MM.1S (cell line): ENCODE data around the gene LRRC63.

Source experiments
- CTCF ChIP-seq: fragments of 300-600 bp; sonication (generic); IDR thresholded peaks from 2 replicates; pipeline ENCODE4 v1.5.1; 2016; ENCODE audit warnings: antibody characterized with exemption, low read length, mixed read lengths
- EZH2 ChIP-seq: fragments of 300-600 bp; sonication (generic); optimal IDR thresholded peaks from 2 replicates; pipeline ENCODE3; 2017; ENCODE audit warnings: low read depth, mild to moderate bottlenecking, antibody characterized with exemption, low read length, mixed read lengths
- EZH2phosphoT487 ChIP-seq: fragments of 300-600 bp; sonication (generic); IDR thresholded peaks from 2 replicates; pipeline ENCODE4 v1.6.1; 2018; ENCODE audit warnings: antibody characterized with exemption, low read length

- TF ChIP-seq CTCF = no peak
- TF ChIP-seq EZH2 = no peak
- no peak for TF ChIP-seq EZH2phosphoT487
These were observed 105.4 kb downstream of the LRRC63 start for GRCh38 chr13:46317120-46317519.
